Stimulated activated CD8-positive, alpha-beta memory T cell treated with anti-CD3 and anti-CD28 coated beads, Interleukin-12 subunit alpha, Interleukin-12 subunit beta, amount 100 ng/mL, for 24 hours (primary cell): ENCODE results near the gene OR2B3.
"Not testable (repeated sequence)": the region's sequence is repeated elsewhere in the genome, so short reads cannot be mapped to it uniquely, and the experiment has no call there.

Source experiments
- DNase-seq: peaks from one replicate; pipeline ENCODE4 v3.0.0-alpha.2; 2020; ENCODE audit errors: extremely low read depth

The OR2B3 gene, protein sequence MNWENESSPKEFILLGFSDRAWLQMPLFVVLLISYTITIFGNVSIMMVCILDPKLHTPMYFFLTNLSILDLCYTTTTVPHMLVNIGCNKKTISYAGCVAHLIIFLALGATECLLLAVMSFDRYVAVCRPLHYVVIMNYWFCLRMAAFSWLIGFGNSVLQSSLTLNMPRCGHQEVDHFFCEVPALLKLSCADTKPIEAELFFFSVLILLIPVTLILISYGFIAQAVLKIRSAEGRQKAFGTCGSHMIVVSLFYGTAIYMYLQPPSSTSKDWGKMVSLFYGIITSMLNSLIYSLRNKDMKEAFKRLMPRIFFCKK

DNA sequence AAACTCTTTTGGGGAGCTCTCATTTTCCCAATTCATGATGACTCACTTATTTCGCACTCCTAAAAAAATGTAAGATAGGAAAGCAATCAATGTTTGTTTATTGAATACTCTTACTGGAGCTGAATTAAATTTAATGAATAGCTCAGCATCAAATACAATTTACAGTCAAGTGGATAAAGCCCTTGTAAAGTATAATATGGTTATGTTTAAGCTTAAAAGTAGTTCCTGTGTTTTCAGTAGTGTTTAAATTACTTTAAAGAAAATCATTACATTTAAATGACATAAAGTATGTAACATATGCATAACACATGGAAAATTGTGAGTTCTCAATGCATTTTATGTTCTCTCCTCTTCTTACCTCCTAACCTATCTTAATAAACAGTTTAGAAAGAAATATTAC, at the start of gene OR2B3:
TSS of gene OR2B3 (minus strand) at position 101 of the 400 bp plus-strand sequence. CDS start at position 36, 65 bp downstream.
- DNase-seq: no peak

DNA sequence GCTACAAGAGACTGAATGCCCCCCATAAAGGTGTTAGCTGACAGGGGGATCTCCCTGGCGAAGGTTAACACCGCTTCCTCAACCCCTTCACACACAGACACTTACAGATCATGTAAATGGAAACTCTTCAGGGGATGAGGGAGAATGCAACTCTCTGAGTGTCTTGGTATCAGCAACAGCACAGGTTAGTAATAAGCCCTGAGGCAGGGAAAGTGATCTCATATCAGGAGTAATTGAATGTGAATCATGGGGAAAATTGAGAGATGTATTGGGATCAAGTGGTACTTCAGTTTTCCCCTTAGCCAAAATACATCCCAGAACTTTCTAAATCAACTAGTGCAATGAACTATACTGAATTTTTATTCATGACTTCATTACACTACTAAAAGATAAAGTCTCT, 44.6 kb upstream of the OR2B3 start:
- no peak for DNase-seq

DNA sequence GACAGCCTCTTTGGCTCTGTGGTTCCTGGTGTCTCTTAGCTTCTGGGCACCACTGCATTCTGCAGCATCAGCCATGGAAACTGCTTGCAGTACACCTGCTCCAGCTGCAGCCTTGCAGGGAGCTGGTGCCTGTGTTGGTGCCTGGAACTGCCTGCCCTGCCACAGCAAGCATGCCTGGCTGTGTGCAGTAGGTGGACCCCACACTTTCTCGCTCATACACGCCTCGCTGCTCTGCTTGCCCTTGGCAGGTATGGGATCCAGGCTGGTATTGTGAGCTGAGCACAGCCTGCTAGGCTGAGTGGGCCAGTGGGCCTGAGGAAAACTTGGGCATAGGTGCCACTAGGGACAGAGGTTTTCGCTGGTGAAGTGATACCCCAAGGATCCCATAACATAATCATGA, 43.5 kb upstream of the OR2B3 start:
- no peak for DNase-seq

GRCh38 chr6:29129326-29130012, 42.4 kb upstream of the OR2B3 start:
- no peak for DNase-seq

DNA sequence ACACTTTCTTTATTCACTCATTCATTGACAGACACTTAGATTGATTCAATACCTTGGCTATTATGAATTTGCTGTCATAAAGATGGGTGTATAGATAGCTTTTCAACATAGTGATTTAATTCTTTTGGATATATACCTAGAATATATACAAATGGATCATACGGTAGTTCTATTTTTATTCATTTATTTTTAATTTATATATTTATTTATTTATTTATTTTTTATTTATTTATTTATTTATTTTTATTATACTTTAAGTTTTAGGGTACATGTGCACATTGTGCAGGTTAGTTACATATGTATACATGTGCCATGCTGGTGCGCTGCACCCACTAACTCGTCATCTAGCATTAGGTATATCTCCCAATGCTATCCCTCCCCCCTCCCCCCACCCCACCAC, 27.9 kb upstream of the OR2B3 start:
- not testable (repeated sequence) for DNase-seq

- DNase-seq: no peak
Observed at GRCh38 chr6:29112135-29112534, 25.0 kb upstream of the OR2B3 start.

GRCh38 chr6:29107758-29108157, 20.6 kb upstream of the OR2B3 start, which contains the start of gene OR2J3:
Gene OR2J3, plus strand, starts transcription at chr6:29108058. Its CDS starts 3,833 bp downstream, at chr6:29111891.
- DNase-seq: no peak

DNA sequence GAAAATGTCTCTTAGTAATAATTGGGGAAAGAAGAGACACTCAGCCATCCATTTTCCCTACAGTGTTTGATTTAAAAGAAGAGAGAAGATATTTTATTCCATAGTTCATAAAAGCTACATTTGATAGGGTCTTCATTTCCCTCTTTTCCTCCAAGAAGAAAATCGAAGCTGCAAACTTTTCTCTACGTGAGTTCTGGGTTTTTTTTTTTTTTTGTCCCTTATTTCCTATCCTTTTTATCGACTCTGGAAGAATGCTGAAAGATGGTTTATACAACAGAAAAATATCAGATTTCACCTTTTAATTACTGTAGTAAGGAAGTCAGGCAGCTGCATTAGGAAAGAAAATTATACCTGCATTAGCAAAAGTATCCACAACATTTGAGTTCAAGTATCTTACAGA, 12.1 kb upstream of the OR2B3 start, which contains the start of gene OR2J1:
TSS of gene OR2J1 (plus strand) at position 301 of the 400 bp plus-strand sequence. CDS start 1,453 bp downstream, outside the sequence.
- DNase-seq: no peak

DNA sequence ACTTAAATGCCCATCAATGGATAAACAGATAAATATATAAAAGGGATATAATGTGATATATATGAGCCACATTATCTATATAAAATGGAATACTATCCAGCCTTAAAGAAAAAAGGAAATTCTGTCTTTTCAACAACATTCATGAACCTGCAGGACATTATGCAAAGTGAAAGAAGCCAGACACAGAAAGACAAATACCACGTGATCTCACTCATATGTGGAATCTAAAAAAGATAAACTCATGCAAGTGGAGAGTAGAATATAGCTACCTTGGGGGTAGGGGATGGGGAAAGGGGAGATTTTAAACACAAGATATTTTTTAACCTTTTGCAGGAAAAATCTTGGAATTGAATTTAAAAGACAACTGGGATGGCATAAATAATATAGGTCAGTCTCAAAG, 10.7 kb upstream of the OR2B3 start:
- DNase-seq: no peak

- no peak for DNase-seq
Observed at GRCh38 chr6:29092957-29093356, 5.8 kb upstream of the OR2B3 start.

DNA sequence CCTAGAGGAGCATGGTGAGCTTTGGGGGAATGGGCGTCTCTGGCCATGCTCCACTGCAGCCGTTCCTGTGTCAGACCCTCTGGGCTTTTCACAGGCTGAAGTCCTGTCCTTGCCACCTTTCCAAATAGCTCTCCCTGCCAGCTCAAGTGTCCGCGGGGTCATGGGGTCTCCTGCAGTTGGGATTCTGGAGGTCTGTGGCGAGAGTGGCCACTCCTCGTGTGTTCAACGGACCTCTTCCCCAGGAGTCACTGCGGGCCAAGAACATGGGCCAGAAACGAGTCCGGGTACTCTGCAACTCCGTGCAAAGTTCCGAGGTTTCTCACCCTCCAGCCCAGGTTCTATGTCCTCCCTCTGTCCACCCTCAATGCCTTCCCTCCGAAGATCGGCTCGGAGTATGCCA, 4.7 kb downstream of the OR2B3 start:
- no peak for DNase-seq

GRCh38 chr6:29081312-29081711, 5.8 kb downstream of the OR2B3 start:
- DNase-seq: no peak

DNA sequence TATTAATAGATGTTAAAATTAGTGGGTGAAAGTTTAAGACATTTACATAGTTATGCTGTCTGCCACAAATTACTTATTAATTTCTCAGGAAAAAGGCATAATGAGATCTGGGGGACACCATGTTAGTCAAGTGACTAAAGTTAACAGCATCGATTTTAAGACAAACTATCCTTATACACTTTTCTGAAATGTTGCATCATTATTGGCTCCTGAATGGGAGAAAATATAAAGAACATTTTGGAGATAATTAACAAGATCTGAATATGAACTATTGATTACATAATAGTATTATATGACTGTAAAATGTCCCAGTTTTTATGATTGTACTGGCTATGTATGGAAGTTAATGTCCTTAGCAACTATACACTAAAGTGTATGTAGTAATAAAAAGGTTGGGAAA, 7.9 kb downstream of the OR2B3 start:
- DNase-seq: no peak

DNA sequence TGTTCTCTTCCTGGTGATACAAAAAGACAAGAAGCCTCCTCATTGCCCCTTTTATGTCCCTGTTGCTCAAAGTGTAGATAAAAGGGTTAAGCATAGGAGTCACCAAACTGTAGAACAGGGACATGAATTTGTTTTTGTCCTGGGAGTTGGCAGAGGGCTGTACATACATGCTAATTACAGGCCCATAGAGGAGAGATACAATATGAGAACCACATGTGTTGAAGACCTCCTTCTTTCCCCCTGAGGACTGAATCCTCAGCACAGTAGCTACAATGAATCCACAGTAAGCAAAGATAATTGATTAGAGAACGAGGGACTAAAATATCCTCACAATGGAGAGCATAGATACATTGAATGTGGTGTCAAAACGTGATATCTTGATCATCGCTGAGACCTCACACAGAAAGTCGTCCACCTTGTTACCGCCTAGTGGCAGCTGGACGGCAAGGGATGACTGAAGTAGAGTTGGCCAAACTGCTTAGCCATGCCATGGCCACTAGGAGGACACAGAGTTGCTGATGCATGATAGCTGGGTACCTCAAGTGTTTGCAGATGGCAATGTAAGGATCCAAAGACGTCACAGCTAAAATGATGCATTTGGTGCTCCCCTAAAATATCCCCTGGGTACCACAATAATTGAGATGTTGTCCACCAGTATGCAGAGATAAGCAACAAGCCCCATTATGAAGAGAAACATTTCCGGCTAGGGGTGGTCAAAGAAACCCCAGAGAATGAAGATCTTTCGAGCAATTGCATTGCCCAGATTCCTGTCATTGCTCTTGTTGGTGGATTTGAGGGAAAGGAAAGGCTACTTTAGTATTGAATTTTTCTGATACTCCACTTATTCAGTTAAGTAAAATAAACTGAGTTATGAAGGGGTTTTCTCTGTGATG, 15.0 kb downstream of the OR2B3 start:
- DNase-seq: no peak

DNA sequence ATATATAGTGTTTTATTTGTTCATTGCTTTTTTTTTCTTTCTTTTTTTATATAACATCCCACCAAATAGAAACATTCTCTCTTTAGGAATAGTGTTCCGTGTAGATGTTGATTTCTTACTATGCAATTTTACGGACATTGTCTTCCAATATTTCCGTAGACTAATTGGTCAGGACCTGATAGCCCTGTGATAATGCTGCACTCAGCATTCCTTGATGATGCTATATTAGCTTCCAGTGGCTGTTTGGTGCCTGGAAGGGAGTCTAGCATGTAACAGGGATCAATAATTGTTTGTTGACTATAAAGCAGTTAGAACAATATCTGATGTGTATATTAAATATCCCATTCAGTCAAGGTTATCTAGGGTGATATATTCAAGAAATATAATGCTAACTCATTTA, 35.4 kb downstream of the OR2B3 start:
- no peak for DNase-seq

GRCh38 chr6:29045075-29045474, 42.0 kb downstream of the OR2B3 start, which contains the start of gene OR2W1:
Gene OR2W1, minus strand, starts transcription at chr6:29045175. Its CDS starts 0 bp downstream, at chr6:29045175.
- no peak for DNase-seq
